ENCODE data around the gene KCTD14. TPM values are rescaled to one million over a fixed set of nuclear protein-coding genes. Genes with fewer than 3 reads are reported as not detected.

Gene KCTD14
- total and polyA plus RNA-seq, 4 experiments from 2014 or later = 0.20 TPM; not detected in 3

- H3K36me3 ChIP-seq (ENCODE audit: insufficient read depth, low read length) = no peaks in the 10 kb centered on the region
- H3K4me3 ChIP-seq (ENCODE audit: low read length in 2 of 2) = no peak overlapping the region
These were observed 12.8 kb downstream of the KCTD14 start for GRCh38 chr11:78010304-78010703.

GRCh38 chr11:78009062-78009461 lies 14.0 kb downstream of the KCTD14 start:
- Histone ChIP-seq H3K4me3 (ENCODE audit: low read length in 2 of 2) (no peak overlapping the region), H3K36me3 (ENCODE audit: insufficient read depth, low read length) (no peaks in the 10 kb centered on the region), H3K9me3 (ENCODE audit: control insufficient read depth in 1 of 2, low read length in 2 of 2) (no peaks in the 10 kb centered on the region), H3K4me1 (ENCODE audit: insufficient read depth, low read length) (no peaks in the 10 kb centered on the region), H3K27me3 (ENCODE audit: insufficient read depth, low read length) (no peaks in the 10 kb centered on the region), H3K27ac (ENCODE audit: low read depth, low read length) (no peak overlapping the region)
- peaks cover 0 to 6% of the 10 kb centered on the region in 2 donors for H3K27me3 Mint-ChIP-seq
- no peaks in the 10 kb centered on the region for H3K9me3 Mint-ChIP-seq
- intact Hi-C loops (cut with micrococcal nuclease) = no loop called here
- ChIA-PET POLR2A (ENCODE audit: partially characterized antibody) (no interaction called here), CTCF (ENCODE audit: partially characterized antibody) (interaction anchor here (1.9 kb wide), 1 partner anchor 10 kb away, joined by 7 read pairs; no protein-coding TSS in a partner anchor)
- H3K4me1 Mint-ChIP-seq = no peaks in the 10 kb centered on the region
- H3K36me3 Mint-ChIP-seq = no peaks in the 10 kb centered on the region
- DNase-seq = no peak
- no peak overlapping the region for H3K4me3 Mint-ChIP-seq
- H3K27ac Mint-ChIP-seq = peak overlapping the region in 1 of 7 donors; percentile 70

More at GRCh38 chr11:78010304-78010703, 12.8 kb downstream of the KCTD14 start:
- ChIA-PET CTCF (ENCODE audit: partially characterized antibody) (interaction anchor here (1.9 kb wide), 1 partner anchor 11 kb away, joined by 7 read pairs; no protein-coding TSS in a partner anchor), POLR2A (ENCODE audit: partially characterized antibody) (no interaction called here)
- intact Hi-C loops (cut with micrococcal nuclease) = no loop called here
- Mint-ChIP-seq H3K4me3 (no peak overlapping the region), H3K9me3 (no peaks in the 10 kb centered on the region), H3K36me3 (no peaks in the 10 kb centered on the region), H3K4me1 (no peaks in the 10 kb centered on the region), H3K27me3 (peaks cover 0 to 4% of the 10 kb centered on the region in 2 donors), H3K27ac (no peak overlapping the region)
- DNase-seq = no peak
- Histone ChIP-seq H3K4me1 (ENCODE audit: insufficient read depth, low read length) (no peaks in the 10 kb centered on the region), H3K27me3 (ENCODE audit: insufficient read depth, low read length) (no peaks in the 10 kb centered on the region), H3K9me3 (ENCODE audit: control insufficient read depth in 1 of 2, low read length in 2 of 2) (no peaks in the 10 kb centered on the region), H3K27ac (ENCODE audit: low read depth, low read length) (no peak overlapping the region)

GRCh38 chr11:78000193-78000592 lies 22.9 kb downstream of the KCTD14 start:
- CTCF ChIA-PET (ENCODE audit: partially characterized antibody) = interaction anchor here (0.9 to 2.3 kb wide), 8 partner anchors 9 to 566 kb away, joined by 3 to 7 read pairs (median 3); no protein-coding TSS in a partner anchor
- Histone ChIP-seq H3K36me3 (ENCODE audit: insufficient read depth, low read length) (no peaks in the 10 kb centered on the region), H3K4me1 (ENCODE audit: insufficient read depth, low read length) (peaks cover 7% of the 10 kb centered on the region), H3K27ac (ENCODE audit: low read depth, low read length) (no peak overlapping the region), H3K4me3 (ENCODE audit: low read length in 2 of 2) (no peak overlapping the region), H3K9me3 (ENCODE audit: control insufficient read depth in 1 of 2, low read length in 2 of 2) (no peaks in the 10 kb centered on the region), H3K27me3 (ENCODE audit: insufficient read depth, low read length) (no peaks in the 10 kb centered on the region)
- DNase-seq = peak; percentile 41 to 52 (median 48)
- Mint-ChIP-seq H3K27me3 (peaks cover 0 to 2% of the 10 kb centered on the region in 2 donors), H3K27ac (peak overlapping the region in 3 of 7 donors; percentile 35 to 61 (median 44)), H3K4me3 (peak overlapping the region in 2 of 8 donors; percentile 18 to 60), H3K4me1 (peaks cover 4 to 7% (median 4%) of the 10 kb centered on the region in 4 donors), H3K9me3 (no peaks in the 10 kb centered on the region), H3K36me3 (no peaks in the 10 kb centered on the region)
- intact Hi-C loops (cut with micrococcal nuclease) = loop anchor here (1.0 kb wide), 1 partner anchor 224 kb away; no protein-coding TSS in a partner anchor
- POLR2A ChIA-PET (ENCODE audit: partially characterized antibody) = no interaction called here

- Mint-ChIP-seq H3K4me3 (no peak overlapping the region), H3K9me3 (peaks cover 0 to 2% (median 0%) of the 10 kb centered on the region in 8 donors), H3K36me3 (peaks cover 0 to 3% of the 10 kb centered on the region in 2 donors), H3K27me3 (peaks cover 0 to 2% of the 10 kb centered on the region in 2 donors), H3K27ac (peak overlapping the region in 1 of 7 donors; percentile 61), H3K4me1 (peaks cover 7 to 13% (median 7%) of the 10 kb centered on the region in 4 donors)
- intact Hi-C loops (cut with micrococcal nuclease) = loop anchor here (1.0 to 10.0 kb wide), 3 partner anchors 223 to 525 kb away; partner anchors contain the start of genes CLNS1A and PAK1
- CTCF ChIA-PET (ENCODE audit: partially characterized antibody) = interaction anchor here (0.9 to 2.3 kb wide), 10 partner anchors 10 to 567 kb away, joined by 3 to 7 read pairs (median 3); no protein-coding TSS in a partner anchor
- POLR2A ChIA-PET (ENCODE audit: partially characterized antibody) = interaction anchor here (0.7 kb wide), 1 partner anchor 19 kb away, joined by 3 read pairs; no protein-coding TSS in a partner anchor
- Histone ChIP-seq H3K4me1 (ENCODE audit: insufficient read depth, low read length) (peaks cover 10% of the 10 kb centered on the region), H3K9me3 (ENCODE audit: control insufficient read depth in 1 of 2, low read length in 2 of 2) (no peaks in the 10 kb centered on the region), H3K36me3 (ENCODE audit: insufficient read depth, low read length) (no peaks in the 10 kb centered on the region), H3K27ac (ENCODE audit: low read depth, low read length) (no peak overlapping the region), H3K4me3 (ENCODE audit: low read length in 2 of 2) (no peak overlapping the region), H3K27me3 (ENCODE audit: insufficient read depth, low read length) (no peaks in the 10 kb centered on the region)
- no peak for DNase-seq
These were observed 23.5 kb downstream of the KCTD14 start for GRCh38 chr11:77999446-78000030.

- Histone ChIP-seq H3K4me1 (ENCODE audit: insufficient read depth, low read length) (peaks cover 25% of the 10 kb centered on the region), H3K36me3 (ENCODE audit: insufficient read depth, low read length) (peaks cover 3% of the 10 kb centered on the region), H3K9me3 (ENCODE audit: control insufficient read depth in 1 of 2, low read length in 2 of 2) (no peaks in the 10 kb centered on the region), H3K27me3 (ENCODE audit: insufficient read depth, low read length) (no peaks in the 10 kb centered on the region), H3K4me3 (ENCODE audit: low read length in 2 of 2) (peak within 1 kb of the TSS; percentile 69 to 99), H3K27ac (ENCODE audit: low read depth, low read length) (peak within 1 kb of the TSS; percentile 76)
- H3K4me3 Mint-ChIP-seq = peak within 1 kb of the TSS; percentile 92 to 98 (median 96)
- POLR2A ChIA-PET (ENCODE audit: partially characterized antibody) = interaction anchor here (0.6 to 2.6 kb wide), 18 partner anchors 10 to 580 kb away, joined by 3 to 62 read pairs (median 4); partner anchors contain the start of genes AAMDC, ALG8, CLNS1A and KCTD21
- DNase-seq = peak; percentile 97 to 99 (median 99)
- H3K27me3 Mint-ChIP-seq = no peaks in the 10 kb centered on the region
- H3K27ac Mint-ChIP-seq = peak within 1 kb of the TSS; percentile 96 to 99 (median 98)
- H3K4me1 Mint-ChIP-seq = peaks cover 15 to 41% (median 26%) of the 10 kb centered on the region in 4 donors
- H3K9me3 Mint-ChIP-seq = peaks cover 0 to 2% (median 0%) of the 10 kb centered on the region in 8 donors
- intact Hi-C loops (cut with micrococcal nuclease) = loop anchor here (1.0 to 10.0 kb wide), 9 partner anchors 52 to 580 kb away; partner anchors contain the start of genes AAMDC, ALG8, CLNS1A and GAB2
- CTCF ChIA-PET (ENCODE audit: partially characterized antibody) = interaction anchor here (0.7 to 2.1 kb wide), 8 partner anchors 11 to 570 kb away, joined by 4 to 11 read pairs (median 4); partner anchors contain the start of genes ALG8 and RSF1
- peaks cover 4 to 19% of the 10 kb centered on the region in 2 donors for H3K36me3 Mint-ChIP-seq
These were observed 28.4 kb downstream of the KCTD14 start, which contains the start of gene INTS4 for GRCh38 chr11:77994434-77995362. TSS of gene INTS4 (minus strand) at chr11:77994668. CDS start at chr11:77994643, 25 bp downstream.

- H3K4me3 Mint-ChIP-seq = peak overlapping the region; percentile 92 to 98 (median 96)
- Histone ChIP-seq H3K36me3 (ENCODE audit: insufficient read depth, low read length) (peaks cover 3% of the 10 kb centered on the region), H3K27me3 (ENCODE audit: insufficient read depth, low read length) (no peaks in the 10 kb centered on the region), H3K9me3 (ENCODE audit: control insufficient read depth in 1 of 2, low read length in 2 of 2) (no peaks in the 10 kb centered on the region), H3K4me3 (ENCODE audit: low read length in 2 of 2) (peak overlapping the region; percentile 69 to 99), H3K27ac (ENCODE audit: low read depth, low read length) (peak overlapping the region; percentile 76), H3K4me1 (ENCODE audit: insufficient read depth, low read length) (peaks cover 25% of the 10 kb centered on the region)
- peaks cover 14 to 41% (median 26%) of the 10 kb centered on the region in 4 donors for H3K4me1 Mint-ChIP-seq
- DNase-seq = peak in 1 of 5 donors; percentile 5
- peaks cover 4 to 19% of the 10 kb centered on the region in 2 donors for H3K36me3 Mint-ChIP-seq
- peak overlapping the region; percentile 96 to 99 (median 98) for H3K27ac Mint-ChIP-seq
- CTCF ChIA-PET (ENCODE audit: partially characterized antibody) = interaction anchor here (1.2 to 2.1 kb wide), 2 partner anchors 52 to 174 kb away, joined by 6 to 11 read pairs; partner anchors contain the start of gene RSF1
- no peaks in the 10 kb centered on the region for H3K27me3 Mint-ChIP-seq
- POLR2A ChIA-PET (ENCODE audit: partially characterized antibody) = interaction anchor here (0.7 to 2.4 kb wide), 8 partner anchors 9 to 580 kb away, joined by 3 to 62 read pairs (median 12); partner anchors contain the start of genes AAMDC, ALG8, NARS2 and NDUFC2
- H3K9me3 Mint-ChIP-seq = peaks cover 0 to 2% (median 0%) of the 10 kb centered on the region in 8 donors
- intact Hi-C loops (cut with micrococcal nuclease) = loop anchor here (1.0 to 10.0 kb wide), 9 partner anchors 52 to 581 kb away; partner anchors contain the start of genes AAMDC, ALG8, CLNS1A and GAB2
These were observed 29.2 kb downstream of the KCTD14 start for GRCh38 chr11:77993902-77994301.
